Upper lobe of left lung (tissue), 4 donors: ENCODE data around the gene HOXA6.

Source experiments
- CTCF ChIP-seq, 6 experiments: fragments of 450-650 bp in 4 of 6; fragments of 200-600 bp in 2 of 6; sonication (generic) in 2 of 6; IDR thresholded peaks; one replicate each; pipeline ENCODE4 v1.5.1; 2016 to 2019; ENCODE audit warnings: antibody characterized with exemption in 6 of 6
- EP300 ChIP-seq, 4 donors: sonication (generic); formaldehyde crosslinking; IDR thresholded peaks; one replicate each; pipeline ENCODE4 v1.5.1; 2017; ENCODE audit warnings: antibody characterized with exemption in 4 of 4, control low read depth in 2 of 4
- POLR2A ChIP-seq, 4 donors: fragments of 450-650 bp; IDR thresholded peaks; one replicate each; pipeline ENCODE4 v1.5.1; 2016 to 2017; ENCODE audit warnings: antibody characterized with exemption in 4 of 4, mild to moderate bottlenecking in 2 of 4
- POLR2AphosphoS5 ChIP-seq, 2 donors: sonication (generic); formaldehyde crosslinking; IDR thresholded peaks; one replicate each; pipeline ENCODE4 v1.5.1; 2017; ENCODE audit warnings: antibody characterized with exemption in 2 of 2

GRCh38 chr7:27176962-27177794 is 29.6 kb upstream of the HOXA6 start:
- TF ChIP-seq CTCF (IDR thresholded peaks at IDR 0.05), result no peak
- no peak for TF ChIP-seq POLR2A (IDR thresholded peaks at IDR 0.05)
- no peak for TF ChIP-seq EP300 (IDR thresholded peaks at IDR 0.05)
- TF ChIP-seq POLR2AphosphoS5 (IDR thresholded peaks at IDR 0.05), result no peak
